ENCODE data around the gene MTHFD1L. TPM values are rescaled to one million over a fixed set of nuclear protein-coding genes. Genes with fewer than 3 reads are reported as not detected.
A peak's percentile ranks its signal among the peaks of the same experiment; 100 is the strongest.

The MTHFD1L gene
- total and polyA plus RNA-seq, 2 of the 4 experiments (the other 2 are of a cell fraction): 43.5 to 53.2 TPM

- peaks cover 8% of the 10 kb centered on the region for H3K4me1 ChIP-seq (ENCODE audit: control insufficient read depth, insufficient read depth, low read length)
- H3K9ac ChIP-seq (ENCODE audit: low read depth, low read length): no peak overlapping the region
- no peak overlapping the region; the same call in 2 of the 3 replicates for H2BK15ac ChIP-seq (ENCODE audit: low read depth, low read length)
- no peaks in the 10 kb centered on the region for H3K27me3 ChIP-seq (ENCODE audit: control insufficient read depth, insufficient read depth, low read length)
- in situ Hi-C loops (cut with MboI; ENCODE audit: low sequenced_read_pairs): loop anchor here (10.0 kb wide), 1 partner anchor 498 kb away; no protein-coding TSS in a partner anchor
- no peak overlapping the region for H4K91ac ChIP-seq (ENCODE audit: insufficient read depth, low read depth, low read length)
- peak overlapping the region; percentile 38; the same call in 1 of the 2 replicates for H3K4ac ChIP-seq (ENCODE audit: low read depth, low read length)
- no peak overlapping the region for H3K18ac ChIP-seq (ENCODE audit: low read depth, low read length)
- H2BK20ac ChIP-seq (ENCODE audit: low read depth, low read length): no peak overlapping the region
- no peak overlapping the region for H3K4me2 ChIP-seq (ENCODE audit: low read depth, low read length)
- no peak overlapping the region for H3K23ac ChIP-seq (ENCODE audit: low read depth, low read length)
- CTCF ChIA-PET: interaction anchor here (1.0 kb wide), 1 partner anchor 9 kb away, joined by 5 read pairs; no protein-coding TSS in a partner anchor
- no TSS peak for BruUV-seq (replicated peaks)
- dilution Hi-C loops (cut with HindIII; ENCODE audit: low sequenced_read_pairs, unreplicated experiment): no loop called here
- TF ChIP-seq BHLHE40 (IDR thresholded peaks at IDR 0.05; ENCODE audit: low read depth, low read length) (no peak), CHD1 (IDR thresholded peaks at IDR 0.05; ENCODE audit: low read depth, low read length) (no peak), RFX5 (IDR thresholded peaks at IDR 0.05; ENCODE audit: low read depth, low read length) (no peak), SMC3 (IDR thresholded peaks at IDR 0.05; ENCODE audit: low read depth, low read length) (no peak), POLR2A (IDR thresholded peaks at IDR 0.05; ENCODE audit: low read depth, low read length) (no peak), CTCF (conservative IDR thresholded peaks at IDR 0.05; ENCODE audit: low read depth, low read length) (no peak), MAFK (IDR thresholded peaks at IDR 0.05; ENCODE audit: low read depth, low read length) (no peak), RAD21 (IDR thresholded peaks at IDR 0.05; ENCODE audit: low read length) (no peak)
- TF ChIP-seq, protein P1, sequence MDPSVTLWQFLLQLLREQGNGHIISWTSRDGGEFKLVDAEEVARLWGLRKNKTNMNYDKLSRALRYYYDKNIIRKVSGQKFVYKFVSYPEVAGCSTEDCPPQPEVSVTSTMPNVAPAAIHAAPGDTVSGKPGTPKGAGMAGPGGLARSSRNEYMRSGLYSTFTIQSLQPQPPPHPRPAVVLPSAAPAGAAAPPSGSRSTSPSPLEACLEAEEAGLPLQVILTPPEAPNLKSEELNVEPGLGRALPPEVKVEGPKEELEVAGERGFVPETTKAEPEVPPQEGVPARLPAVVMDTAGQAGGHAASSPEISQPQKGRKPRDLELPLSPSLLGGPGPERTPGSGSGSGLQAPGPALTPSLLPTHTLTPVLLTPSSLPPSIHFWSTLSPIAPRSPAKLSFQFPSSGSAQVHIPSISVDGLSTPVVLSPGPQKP (IDR thresholded peaks at IDR 0.05; ENCODE audit: borderline replicate concordance, low read depth, low read length): no peak
- ATAC-seq (ENCODE audit: low read depth) (no peak), DNase-seq (no peak)
- H3K9me3 ChIP-seq (ENCODE audit: control insufficient read depth, insufficient read depth, low read length): no peaks in the 10 kb centered on the region
- H3K36me3 ChIP-seq (ENCODE audit: control insufficient read depth, insufficient read depth, low read length): peaks cover 7% of the 10 kb centered on the region; the same call in 1 of the 2 replicates
- H4K20me1 ChIP-seq (ENCODE audit: insufficient read depth, low read length): no peaks in the 10 kb centered on the region
- H2BK120ac ChIP-seq (ENCODE audit: low read depth, low read length): no peak overlapping the region
- WGBS, 2 experiments (ENCODE audit: extremely low coverage in 2 of 2, insufficient read length in 1 of 2): 80% methylated on average over 1 of the region's 5 CpGs; no CpG with 5 or more reads in 1 of the 2 experiments
- H3K56ac ChIP-seq (ENCODE audit: extremely low read depth, insufficient read depth, low read length): no peak overlapping the region
- no peak overlapping the region for H2AFZ ChIP-seq (replicated peaks; ENCODE audit: low read length, poor library complexity)
- H3K14ac ChIP-seq (replicated peaks; ENCODE audit: low read depth, low read length): no peak overlapping the region; the same call in 1 of the 2 replicates
- H3K4me3 ChIP-seq (ENCODE audit: insufficient read depth, low read depth, low read length): no peak overlapping the region
- no peak overlapping the region for H4K8ac ChIP-seq (ENCODE audit: low read depth in 2 of 2, low read length in 2 of 2)
- H3K79me1 ChIP-seq (ENCODE audit: low read depth in 1 of 2, low read length in 2 of 2): peaks cover 4 to 6% of the 10 kb centered on the region in 2 experiments; a peak in 2 of 4 replicates
- H2BK5ac ChIP-seq (ENCODE audit: low read depth, low read length, poor library complexity, severe bottlenecking): no peak overlapping the region
- no peak overlapping the region for H2AK9ac ChIP-seq (replicated peaks; ENCODE audit: low read depth, low read length, poor library complexity)
- intact Hi-C loops (cut with micrococcal nuclease): no loop called here
- H3K27ac ChIP-seq (ENCODE audit: insufficient read depth, low read length): no peak overlapping the region
- H4K5ac ChIP-seq (ENCODE audit: low read depth, low read length): no peak overlapping the region
- POLR2A ChIA-PET (ENCODE audit: unreplicated experiment): interaction anchor here (0.6 kb wide), 1 partner anchor 429 kb away, joined by 3 read pairs; no protein-coding TSS in a partner anchor
- H3K9me1 ChIP-seq (ENCODE audit: insufficient read depth, low read length): peaks cover 7% of the 10 kb centered on the region
- no peak overlapping the region for H2AK5ac ChIP-seq (ENCODE audit: low read depth, low read length)
Observed at GRCh38 chr6:150826788-150827187, 38.7 kb upstream of the MTHFD1L start.
